Measurements from ENCODE around the gene ZNF316. TPM values are rescaled to one million over a fixed set of nuclear protein-coding genes. Genes with fewer than 3 reads are reported as not detected.

ZNF316 gene
- total RNA-seq, 2 experiments from 2014 or later, result 18.1 to 37.5 TPM

- H3K4me2 ChIP-seq (ENCODE audit: low read length), result no peak overlapping the region
- no peak overlapping the region for H3K27ac ChIP-seq (ENCODE audit: low read depth, low read length, poor library complexity, severe bottlenecking)
- peaks cover 45% of the 10 kb centered on the region for H3K36me3 ChIP-seq (ENCODE audit: insufficient read depth, low read length)
- H3K9me3 ChIP-seq (ENCODE audit: low read length), result no peaks in the 10 kb centered on the region
- no peaks in the 10 kb centered on the region for H3K4me1 ChIP-seq (ENCODE audit: insufficient read depth, low read length, poor library complexity, severe bottlenecking)
- no TSS peak for BruUV-seq (replicated peaks)
- DNase-seq (ENCODE audit: low spot score), result no peak
- ChIA-PET CTCF (ENCODE audit: unreplicated experiment) (no interaction called here), POLR2A (interaction anchor here (0.6 kb wide), 1 partner anchor 79 kb away, joined by 3 read pairs; no protein-coding TSS in a partner anchor)
- TF ChIP-seq, protein P1, sequence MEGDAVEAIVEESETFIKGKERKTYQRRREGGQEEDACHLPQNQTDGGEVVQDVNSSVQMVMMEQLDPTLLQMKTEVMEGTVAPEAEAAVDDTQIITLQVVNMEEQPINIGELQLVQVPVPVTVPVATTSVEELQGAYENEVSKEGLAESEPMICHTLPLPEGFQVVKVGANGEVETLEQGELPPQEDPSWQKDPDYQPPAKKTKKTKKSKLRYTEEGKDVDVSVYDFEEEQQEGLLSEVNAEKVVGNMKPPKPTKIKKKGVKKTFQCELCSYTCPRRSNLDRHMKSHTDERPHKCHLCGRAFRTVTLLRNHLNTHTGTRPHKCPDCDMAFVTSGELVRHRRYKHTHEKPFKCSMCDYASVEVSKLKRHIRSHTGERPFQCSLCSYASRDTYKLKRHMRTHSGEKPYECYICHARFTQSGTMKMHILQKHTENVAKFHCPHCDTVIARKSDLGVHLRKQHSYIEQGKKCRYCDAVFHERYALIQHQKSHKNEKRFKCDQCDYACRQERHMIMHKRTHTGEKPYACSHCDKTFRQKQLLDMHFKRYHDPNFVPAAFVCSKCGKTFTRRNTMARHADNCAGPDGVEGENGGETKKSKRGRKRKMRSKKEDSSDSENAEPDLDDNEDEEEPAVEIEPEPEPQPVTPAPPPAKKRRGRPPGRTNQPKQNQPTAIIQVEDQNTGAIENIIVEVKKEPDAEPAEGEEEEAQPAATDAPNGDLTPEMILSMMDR (conservative IDR thresholded peaks at IDR 0.05; ENCODE audit: low read length), result no peak
- no peak for TF ChIP-seq EZH2phosphoT487 (IDR thresholded peaks at IDR 0.05; ENCODE audit: borderline replicate concordance, low read depth, low read length)
- H3K4me3 ChIP-seq (ENCODE audit: low read depth, low read length, poor library complexity, severe bottlenecking), result no peak overlapping the region
- no peaks in the 10 kb centered on the region for H3K79me2 ChIP-seq (ENCODE audit: insufficient read depth, low read depth, low read length)
- intact Hi-C loops (cut with micrococcal nuclease; ENCODE audit: unreplicated experiment), result no loop called here
- no peak overlapping the region for H2AFZ ChIP-seq (ENCODE audit: low read length)
- no peaks in the 10 kb centered on the region for H4K20me1 ChIP-seq (ENCODE audit: insufficient read depth, low read length)
- no peaks in the 10 kb centered on the region for H3K9me2 ChIP-seq (ENCODE audit: insufficient read depth, low read length)
These were observed 30.1 kb upstream of the ZNF316 start for GRCh38 chr7:6606866-6607583.

- H3K79me2 ChIP-seq (ENCODE audit: insufficient read depth, low read depth, low read length), result no peaks in the 10 kb centered on the region
- H3K27ac ChIP-seq (ENCODE audit: low read depth, low read length, poor library complexity, severe bottlenecking), result no peak overlapping the region
- no peak overlapping the region for H3K4me3 ChIP-seq (ENCODE audit: low read depth, low read length, poor library complexity, severe bottlenecking)
- H3K4me2 ChIP-seq (ENCODE audit: low read length), result no peak overlapping the region
- CTCF ChIA-PET (ENCODE audit: unreplicated experiment), result no interaction called here
- DNase-seq (ENCODE audit: low spot score), result no peak
- TF ChIP-seq, protein P1 (conservative IDR thresholded peaks at IDR 0.05; ENCODE audit: low read length), result no peak
- no peak for TF ChIP-seq EZH2phosphoT487 (IDR thresholded peaks at IDR 0.05; ENCODE audit: borderline replicate concordance, low read depth, low read length)
- POLR2A ChIA-PET, result interaction anchor here (0.6 kb wide), 1 partner anchor 80 kb away, joined by 3 read pairs; no protein-coding TSS in a partner anchor
- no peaks in the 10 kb centered on the region for H3K9me3 ChIP-seq (ENCODE audit: low read length)
- H3K36me3 ChIP-seq (ENCODE audit: insufficient read depth, low read length), result peaks cover 38% of the 10 kb centered on the region
- no peaks in the 10 kb centered on the region for H3K4me1 ChIP-seq (ENCODE audit: insufficient read depth, low read length, poor library complexity, severe bottlenecking)
- H4K20me1 ChIP-seq (ENCODE audit: insufficient read depth, low read length), result no peaks in the 10 kb centered on the region
- H3K9me2 ChIP-seq (ENCODE audit: insufficient read depth, low read length), result no peaks in the 10 kb centered on the region
- H2AFZ ChIP-seq (ENCODE audit: low read length), result no peak overlapping the region
- no TSS peak for BruUV-seq (replicated peaks)
- intact Hi-C loops (cut with micrococcal nuclease; ENCODE audit: unreplicated experiment), result no loop called here
These were observed 29.5 kb upstream of the ZNF316 start for GRCh38 chr7:6607651-6608051.

DNA sequence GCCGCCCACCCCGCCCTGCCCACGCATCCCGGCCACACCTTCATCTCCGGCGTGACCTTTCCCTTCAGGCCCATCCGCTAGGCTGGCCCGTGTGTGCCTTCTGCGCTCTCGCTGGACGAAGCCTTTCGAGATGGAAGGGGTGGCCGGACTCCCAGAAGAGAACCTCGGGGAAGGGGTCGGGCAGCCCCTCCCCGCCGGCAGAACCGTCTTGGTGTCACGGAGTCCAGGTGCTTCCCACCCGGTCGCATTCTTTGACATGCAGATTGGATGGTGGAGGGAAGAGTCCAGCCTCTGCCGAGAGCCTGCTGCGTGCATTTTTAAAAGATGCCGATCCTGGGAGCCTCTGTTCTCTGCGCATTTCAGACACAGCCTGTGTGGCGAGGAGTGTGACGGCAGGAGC lies 29.0 kb upstream of the ZNF316 start:
- Histone ChIP-seq H3K79me2 (ENCODE audit: insufficient read depth, low read depth, low read length) (no peaks in the 10 kb centered on the region), H3K4me3 (ENCODE audit: low read depth, low read length, poor library complexity, severe bottlenecking) (no peak overlapping the region), H3K27ac (ENCODE audit: low read depth, low read length, poor library complexity, severe bottlenecking) (no peak overlapping the region), H3K4me1 (ENCODE audit: insufficient read depth, low read length, poor library complexity, severe bottlenecking) (no peaks in the 10 kb centered on the region), H3K9me3 (ENCODE audit: low read length) (no peaks in the 10 kb centered on the region), H3K4me2 (ENCODE audit: low read length) (no peak overlapping the region), H2AFZ (ENCODE audit: low read length) (no peak overlapping the region), H3K36me3 (ENCODE audit: insufficient read depth, low read length) (peaks cover 34% of the 10 kb centered on the region), H3K9me2 (ENCODE audit: insufficient read depth, low read length) (no peaks in the 10 kb centered on the region), H4K20me1 (ENCODE audit: insufficient read depth, low read length) (no peaks in the 10 kb centered on the region)
- DNase-seq (ENCODE audit: low spot score), result no peak
- TF ChIP-seq EZH2phosphoT487 (IDR thresholded peaks at IDR 0.05; ENCODE audit: borderline replicate concordance, low read depth, low read length), result no peak
- TF ChIP-seq, protein P1 (conservative IDR thresholded peaks at IDR 0.05; ENCODE audit: low read length), result no peak
- BruUV-seq (replicated peaks), result no TSS peak
- ChIA-PET CTCF (ENCODE audit: unreplicated experiment) (no interaction called here), POLR2A (interaction anchor here (0.6 to 1.2 kb wide), 2 partner anchors 33 to 346 kb away, joined by 3 to 5 read pairs; no protein-coding TSS in a partner anchor)
- intact Hi-C loops (cut with micrococcal nuclease; ENCODE audit: unreplicated experiment), result no loop called here
